ENCODE results near the gene ADAMTS9. TPM values are rescaled to one million over a fixed set of nuclear protein-coding genes. Genes with fewer than 3 reads are reported as not detected.

Gene ADAMTS9
- total RNA-seq, 2 donors from 2014 or later, result 27.2 to 54.7 TPM

- Histone ChIP-seq H3K27me3 (no peaks in the 10 kb centered on the region), H3K9me3 (no peaks in the 10 kb centered on the region), H3K4me3 (no peak overlapping the region), H3K27ac (no peak overlapping the region), H3K4me1 (no peaks in the 10 kb centered on the region), H3K36me3 (replicated peaks in 1 of 2; ENCODE audit: insufficient read depth in 1 of 2, low read depth in 2 of 2) (no peaks in the 10 kb centered on the region)
- TF ChIP-seq, protein P1, sequence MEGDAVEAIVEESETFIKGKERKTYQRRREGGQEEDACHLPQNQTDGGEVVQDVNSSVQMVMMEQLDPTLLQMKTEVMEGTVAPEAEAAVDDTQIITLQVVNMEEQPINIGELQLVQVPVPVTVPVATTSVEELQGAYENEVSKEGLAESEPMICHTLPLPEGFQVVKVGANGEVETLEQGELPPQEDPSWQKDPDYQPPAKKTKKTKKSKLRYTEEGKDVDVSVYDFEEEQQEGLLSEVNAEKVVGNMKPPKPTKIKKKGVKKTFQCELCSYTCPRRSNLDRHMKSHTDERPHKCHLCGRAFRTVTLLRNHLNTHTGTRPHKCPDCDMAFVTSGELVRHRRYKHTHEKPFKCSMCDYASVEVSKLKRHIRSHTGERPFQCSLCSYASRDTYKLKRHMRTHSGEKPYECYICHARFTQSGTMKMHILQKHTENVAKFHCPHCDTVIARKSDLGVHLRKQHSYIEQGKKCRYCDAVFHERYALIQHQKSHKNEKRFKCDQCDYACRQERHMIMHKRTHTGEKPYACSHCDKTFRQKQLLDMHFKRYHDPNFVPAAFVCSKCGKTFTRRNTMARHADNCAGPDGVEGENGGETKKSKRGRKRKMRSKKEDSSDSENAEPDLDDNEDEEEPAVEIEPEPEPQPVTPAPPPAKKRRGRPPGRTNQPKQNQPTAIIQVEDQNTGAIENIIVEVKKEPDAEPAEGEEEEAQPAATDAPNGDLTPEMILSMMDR (IDR thresholded peaks at IDR 0.05), result no peak
- no peak for TF ChIP-seq POLR2A (IDR thresholded peaks at IDR 0.05)
- intact Hi-C loops (cut with DNase I), result no loop called here
- DNase-seq (peak in 3 of 4 donors; percentile 11 to 56 (median 21)), ATAC-seq (peak; percentile 50)
- WGBS, 2 donors, result 59 to 65% methylated on average over 5 of the region's 5 CpGs
These were observed 92.5 kb downstream of the ADAMTS9 start for GRCh38 chr3:64595253-64595694.

- H3K27me3 ChIP-seq, result no peaks in the 10 kb centered on the region
- no peak for DNase-seq
- H3K4me3 ChIP-seq, result no peak overlapping the region
- H3K36me3 ChIP-seq (replicated peaks in 1 of 2; ENCODE audit: insufficient read depth in 1 of 2, low read depth in 2 of 2), result no peaks in the 10 kb centered on the region
- no peaks in the 10 kb centered on the region for H3K9me3 ChIP-seq
- H3K4me1 ChIP-seq, result no peaks in the 10 kb centered on the region
- WGBS, 2 donors, result 92 to 97% methylated on average over 9 of the region's 9 CpGs
- H3K27ac ChIP-seq, result no peak overlapping the region
- no peak for TF ChIP-seq POLR2A (IDR thresholded peaks at IDR 0.05)
- TF ChIP-seq, protein P1 (IDR thresholded peaks at IDR 0.05), result no peak
- intact Hi-C loops (cut with DNase I), result no loop called here
- no peak for ATAC-seq
These were observed 93.7 kb downstream of the ADAMTS9 start for GRCh38 chr3:64594134-64594533.

DNA sequence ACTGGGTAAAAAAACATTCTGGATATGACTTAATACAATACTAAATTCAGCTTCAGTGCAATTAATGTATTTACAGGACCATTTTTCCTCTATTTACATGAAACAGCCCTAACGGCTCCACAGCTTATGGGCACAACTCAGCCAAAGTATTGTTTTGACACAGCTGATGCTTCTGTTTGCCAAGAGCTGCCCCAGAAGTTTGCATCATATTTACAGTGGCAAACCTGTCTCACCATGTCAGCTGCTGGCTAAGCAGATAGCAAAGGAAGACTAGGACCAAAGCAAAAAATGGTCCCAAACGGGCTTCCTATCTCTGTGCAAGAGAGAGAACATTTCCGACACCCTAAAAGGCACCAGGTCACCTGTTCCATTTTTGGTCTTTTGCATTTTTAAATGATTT lies 94.5 kb downstream of the ADAMTS9 start:
- no peak overlapping the region for H3K27ac ChIP-seq
- DNase-seq, result no peak
- H3K9me3 ChIP-seq, result no peaks in the 10 kb centered on the region
- 79 to 86% methylated on average over 3 of the region's 3 CpGs for WGBS, 2 donors
- H3K4me1 ChIP-seq, result no peaks in the 10 kb centered on the region
- H3K4me3 ChIP-seq, result no peak overlapping the region
- intact Hi-C loops (cut with DNase I), result no loop called here
- H3K27me3 ChIP-seq, result no peaks in the 10 kb centered on the region
- no peaks in the 10 kb centered on the region for H3K36me3 ChIP-seq (replicated peaks in 1 of 2; ENCODE audit: insufficient read depth in 1 of 2, low read depth in 2 of 2)
- no peak for ATAC-seq
- TF ChIP-seq, protein P1 (IDR thresholded peaks at IDR 0.05), result no peak
- TF ChIP-seq POLR2A (IDR thresholded peaks at IDR 0.05), result no peak

DNA sequence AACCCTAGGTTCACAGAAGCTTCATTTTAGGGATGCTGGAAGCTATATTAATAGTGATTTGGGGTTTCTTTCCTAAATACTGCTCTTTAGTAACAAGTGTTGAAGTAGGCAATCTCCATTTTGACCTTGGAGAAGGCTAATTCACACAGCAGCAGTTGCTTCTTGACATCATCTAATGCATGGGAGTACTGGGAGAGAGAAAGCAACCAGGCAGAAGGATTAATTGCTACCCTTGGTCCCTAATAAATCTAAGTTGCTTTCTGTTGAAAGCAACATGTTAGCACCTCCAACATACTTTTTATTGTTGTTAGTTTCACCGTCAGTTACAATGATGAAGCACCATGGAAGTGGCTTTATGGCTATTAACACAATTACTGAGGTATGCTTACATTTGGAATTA lies 96.2 kb downstream of the ADAMTS9 start:
- intact Hi-C loops (cut with DNase I), result no loop called here
- Histone ChIP-seq H3K36me3 (replicated peaks in 1 of 2; ENCODE audit: insufficient read depth in 1 of 2, low read depth in 2 of 2) (no peaks in the 10 kb centered on the region), H3K4me1 (no peaks in the 10 kb centered on the region), H3K9me3 (no peaks in the 10 kb centered on the region), H3K27me3 (no peaks in the 10 kb centered on the region), H3K27ac (no peak overlapping the region), H3K4me3 (no peak overlapping the region)
- ATAC-seq, result no peak
- WGBS, 2 donors, result 96 to 97% methylated on average over 1 of the region's 1 CpG
- DNase-seq, result no peak
- no peak for TF ChIP-seq POLR2A (IDR thresholded peaks at IDR 0.05)
- TF ChIP-seq, protein P1 (IDR thresholded peaks at IDR 0.05), result no peak

DNA sequence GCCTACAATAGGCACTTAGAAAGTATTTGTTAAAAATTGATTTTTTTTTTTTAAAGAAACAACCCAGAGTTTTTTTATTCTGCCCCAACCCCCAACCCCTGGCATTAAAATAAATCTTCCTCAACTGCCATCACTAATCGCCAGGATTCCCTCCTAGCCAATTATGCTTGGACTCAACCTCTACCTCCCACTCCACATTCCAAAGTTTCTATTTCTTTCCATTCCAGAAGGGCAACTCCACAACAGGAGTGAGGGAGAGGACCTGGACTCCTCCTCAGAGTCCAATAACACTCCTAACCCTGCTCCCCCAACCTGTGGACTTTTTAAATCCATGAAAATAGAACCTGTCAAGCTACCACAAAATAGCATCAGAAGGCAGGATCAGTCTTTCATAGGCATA lies 99.4 kb downstream of the ADAMTS9 start:
- TF ChIP-seq POLR2A (IDR thresholded peaks at IDR 0.05), result no peak
- TF ChIP-seq, protein P1 (IDR thresholded peaks at IDR 0.05), result no peak
- Histone ChIP-seq H3K36me3 (replicated peaks in 1 of 2; ENCODE audit: insufficient read depth in 1 of 2, low read depth in 2 of 2) (no peaks in the 10 kb centered on the region), H3K4me1 (peaks cover 8% of the 10 kb centered on the region), H3K27me3 (no peaks in the 10 kb centered on the region), H3K9me3 (no peaks in the 10 kb centered on the region), H3K27ac (no peak overlapping the region), H3K4me3 (no peak overlapping the region)
- no peak for ATAC-seq
- intact Hi-C loops (cut with DNase I), result no loop called here
- 49 to 65% methylated on average over 1 of the region's 1 CpG for WGBS, 2 donors
- DNase-seq, result no peak
